Activated CD4-positive, alpha-beta memory T cell treated with anti-CD3 and anti-CD28 coated beads for 36 hours (primary cell): ENCODE results near the gene STK24. TPM values are rescaled to one million over a fixed set of nuclear protein-coding genes. Genes with fewer than 3 reads are reported as not detected.

Experiments used
- CTCF ChIA-PET: fragments of 350-600 bp; sonication (Branson Sonifier 250); formaldehyde crosslinking; loops from one replicate; lab custom pipeline; 2021; ENCODE audit warnings: antibody characterized with exemption, inconsistent platforms; lab: Charles Lee
- POLR2A ChIA-PET: fragments of 350-600 bp; sonication (Branson Sonifier 250); formaldehyde crosslinking; loops from one replicate; lab custom pipeline; 2021; ENCODE audit warnings: antibody characterized with exemption; lab: Charles Lee
- DNase-seq: peaks from one replicate; pipeline ENCODE4 v3.0.0-alpha.2; 2020
- H3K27ac Mint-ChIP-seq: one replicate; pipeline ENCODE4 v1.8.0; 2021; ENCODE audit warnings: mixed read lengths
- H3K27me3 Mint-ChIP-seq: one replicate; pipeline ENCODE4 v1.8.0; 2021; ENCODE audit warnings: mixed read lengths
- H3K36me3 Mint-ChIP-seq: one replicate; pipeline ENCODE4 v1.8.0; 2021; ENCODE audit warnings: mixed read lengths
- H3K4me1 Mint-ChIP-seq: one replicate; pipeline ENCODE4 v1.8.0; 2021; ENCODE audit warnings: low read depth, mixed read lengths
- H3K4me3 Mint-ChIP-seq: one replicate; pipeline ENCODE4 v1.8.0; 2021; ENCODE audit warnings: mild to moderate bottlenecking, mixed read lengths
- H3K9me3 Mint-ChIP-seq: one replicate; pipeline ENCODE4 v1.8.0; 2021; ENCODE audit warnings: mixed read lengths
- intact Hi-C: fragments of 100-400 bp; cut with micrococcal nuclease; formaldehyde crosslinking; loops from one replicate; pipeline ENCODE4 v1.15.1; 2023
- total RNA-seq, 2 experiments: library from RNA; stranded (reverse); gene quantifications; one replicate each; pipeline ENCODE4 v1.2.3, GENCODE V29; 2021

The STK24 gene
- total RNA-seq, 2 experiments from 2014 or later: 176 to 178 TPM

DNA sequence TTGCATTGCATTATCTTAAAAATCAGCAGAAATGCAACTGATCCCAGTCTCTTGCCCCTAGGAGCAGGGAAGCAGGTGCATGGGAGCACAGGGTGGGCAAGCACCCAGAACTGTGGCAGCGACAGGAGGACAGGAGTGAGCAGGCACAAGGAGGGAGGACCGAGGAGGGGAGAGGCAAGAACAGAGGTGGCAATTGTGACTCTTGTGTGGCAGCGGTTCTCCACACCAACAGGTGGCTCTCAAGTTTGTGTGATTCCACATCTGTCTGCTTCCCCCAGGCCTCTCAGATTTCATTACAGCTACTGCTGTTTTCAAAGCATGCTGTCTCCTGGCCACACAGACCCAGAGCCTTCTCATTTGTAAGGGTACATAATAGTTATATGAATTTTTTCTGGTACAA, 108.5 kb downstream of the STK24 start:
- no peak for DNase-seq
- Mint-ChIP-seq H3K9me3 (no peaks in the 10 kb centered on the region), H3K27ac (no peak overlapping the region), H3K36me3 (peaks cover 53% of the 10 kb centered on the region), H3K27me3 (no peaks in the 10 kb centered on the region), H3K4me1 (peaks cover 24% of the 10 kb centered on the region), H3K4me3 (no peak overlapping the region)
- intact Hi-C loops: no loop called here
- ChIA-PET POLR2A (no interaction called here), CTCF (interaction anchor here (1.8 to 4.0 kb wide), 3 partner anchors 17 to 185 kb away, joined by 5 to 33 read pairs (median 18); no protein-coding TSS in a partner anchor)

DNA sequence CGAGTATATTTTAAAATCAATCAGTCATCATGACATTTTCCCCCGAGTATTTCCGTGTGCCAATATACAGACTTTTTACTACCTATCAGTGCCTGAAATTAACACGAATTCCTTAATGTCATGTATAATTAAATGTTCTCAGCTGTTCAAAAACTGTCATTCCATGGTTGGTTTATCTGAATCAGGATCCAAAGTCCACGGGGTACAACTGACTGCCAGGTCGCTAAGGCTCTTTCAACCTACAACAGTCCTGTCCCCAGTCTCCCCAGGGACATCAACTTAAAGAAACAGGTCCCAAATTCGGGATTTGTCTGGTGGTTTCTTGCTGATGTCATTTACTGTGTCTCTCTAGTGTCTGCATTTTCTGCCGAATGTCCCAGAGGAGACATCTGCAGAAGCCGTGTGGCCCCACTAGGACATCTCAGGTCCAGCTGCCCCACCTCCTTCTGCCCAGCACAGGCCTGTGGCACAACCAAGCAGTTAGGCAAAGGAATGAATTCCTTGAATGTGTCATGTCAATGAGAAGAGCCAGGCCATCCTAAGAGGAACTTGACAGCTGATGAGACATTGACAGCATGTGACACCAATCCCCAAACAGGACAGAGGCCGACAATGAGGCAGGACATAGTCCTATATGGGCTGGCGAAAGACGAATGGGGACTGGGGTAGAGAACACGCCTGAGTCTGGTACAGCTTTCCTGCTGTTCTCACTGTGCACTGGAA, 109.5 kb downstream of the STK24 start:
- Mint-ChIP-seq H3K27ac (peak overlapping the region; percentile 25), H3K36me3 (peaks cover 55% of the 10 kb centered on the region)
- intact Hi-C loops: no loop called here

DNA sequence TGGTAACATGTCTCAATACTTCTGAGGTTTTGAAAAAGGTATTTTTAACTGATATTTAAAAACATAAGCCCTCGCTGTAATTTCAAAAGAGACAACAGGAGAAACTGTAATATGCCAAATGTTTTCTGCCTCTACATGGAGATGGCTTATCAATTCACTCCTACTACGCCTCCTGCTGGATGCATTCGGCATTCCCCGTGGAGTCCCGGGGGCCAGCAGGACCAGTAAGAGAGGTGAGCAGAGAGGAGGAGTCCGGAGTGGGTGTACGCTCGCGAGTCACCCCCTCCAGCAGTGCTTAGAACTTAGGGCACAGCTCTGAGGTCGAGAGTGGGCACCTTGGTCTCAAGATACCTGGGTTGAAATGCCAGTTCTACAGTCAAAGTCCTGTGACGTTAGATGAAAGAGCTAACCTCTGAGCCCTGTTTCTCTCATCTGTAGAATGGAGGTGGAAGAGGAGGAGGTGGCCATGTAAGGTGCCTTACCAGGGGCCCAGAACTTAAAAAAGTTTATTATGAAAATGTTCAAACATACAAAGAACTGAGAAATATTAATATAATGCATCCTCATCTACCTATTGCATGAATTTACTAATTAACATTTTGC, 110.2 kb downstream of the STK24 start:
- no peak overlapping the region for H3K4me3 Mint-ChIP-seq
- H3K27me3 Mint-ChIP-seq: no peaks in the 10 kb centered on the region
- DNase-seq: peak; percentile 64
- ChIA-PET CTCF (interaction anchor here (0.6 to 4.0 kb wide), 12 partner anchors 9 to 207 kb away, joined by 3 to 33 read pairs (median 6); no protein-coding TSS in a partner anchor), POLR2A (interaction anchor here (0.9 kb wide), 1 partner anchor 14 kb away, joined by 3 read pairs; no protein-coding TSS in a partner anchor)
- intact Hi-C loops: no loop called here
- peak overlapping the region; percentile 38 for H3K27ac Mint-ChIP-seq
- peaks cover 19% of the 10 kb centered on the region for H3K4me1 Mint-ChIP-seq
- H3K9me3 Mint-ChIP-seq: no peaks in the 10 kb centered on the region
- H3K36me3 Mint-ChIP-seq: peaks cover 52% of the 10 kb centered on the region

More for the DNA sequence above, 109.5 kb downstream of the STK24 start:
- Mint-ChIP-seq H3K4me3 (no peak overlapping the region), H3K27me3 (no peaks in the 10 kb centered on the region), H3K4me1 (peaks cover 24% of the 10 kb centered on the region), H3K9me3 (no peaks in the 10 kb centered on the region)
- POLR2A ChIA-PET: interaction anchor here (0.9 kb wide), 1 partner anchor 13 kb away, joined by 3 read pairs; no protein-coding TSS in a partner anchor
- CTCF ChIA-PET: interaction anchor here (0.6 to 4.0 kb wide), 11 partner anchors 9 to 206 kb away, joined by 3 to 33 read pairs (median 6); no protein-coding TSS in a partner anchor
- DNase-seq: no peak

DNA sequence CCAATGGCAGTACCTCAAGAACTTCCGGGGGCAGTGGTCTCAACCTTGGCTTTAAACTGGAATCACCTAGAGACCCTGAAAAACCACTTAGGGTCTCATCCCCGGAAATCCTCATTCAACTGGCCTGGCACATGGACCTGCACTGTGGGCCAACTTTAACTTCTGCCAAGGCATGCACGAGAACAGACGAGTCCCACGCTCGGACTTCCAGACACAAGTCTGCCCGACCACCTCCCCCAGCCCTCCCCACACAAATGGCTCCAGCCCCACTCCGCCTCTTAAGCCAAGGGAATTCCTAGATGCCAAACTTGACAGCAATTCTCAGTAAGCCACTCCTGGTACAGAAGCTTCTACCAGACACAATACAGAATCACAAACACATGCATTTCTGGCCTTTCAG, 114.0 kb downstream of the STK24 start:
- CTCF ChIA-PET: interaction anchor here (0.9 kb wide), 1 partner anchor 190 kb away, joined by 3 read pairs; no protein-coding TSS in a partner anchor
- intact Hi-C loops: no loop called here
- Mint-ChIP-seq H3K4me3 (no peak overlapping the region), H3K4me1 (peaks cover 15% of the 10 kb centered on the region), H3K9me3 (no peaks in the 10 kb centered on the region), H3K27ac (peak overlapping the region; percentile 54), H3K36me3 (peaks cover 59% of the 10 kb centered on the region), H3K27me3 (no peaks in the 10 kb centered on the region)
- POLR2A ChIA-PET: interaction anchor here (1.1 kb wide), 1 partner anchor 81 kb away, joined by 3 read pairs; no protein-coding TSS in a partner anchor
- DNase-seq: no peak

DNA sequence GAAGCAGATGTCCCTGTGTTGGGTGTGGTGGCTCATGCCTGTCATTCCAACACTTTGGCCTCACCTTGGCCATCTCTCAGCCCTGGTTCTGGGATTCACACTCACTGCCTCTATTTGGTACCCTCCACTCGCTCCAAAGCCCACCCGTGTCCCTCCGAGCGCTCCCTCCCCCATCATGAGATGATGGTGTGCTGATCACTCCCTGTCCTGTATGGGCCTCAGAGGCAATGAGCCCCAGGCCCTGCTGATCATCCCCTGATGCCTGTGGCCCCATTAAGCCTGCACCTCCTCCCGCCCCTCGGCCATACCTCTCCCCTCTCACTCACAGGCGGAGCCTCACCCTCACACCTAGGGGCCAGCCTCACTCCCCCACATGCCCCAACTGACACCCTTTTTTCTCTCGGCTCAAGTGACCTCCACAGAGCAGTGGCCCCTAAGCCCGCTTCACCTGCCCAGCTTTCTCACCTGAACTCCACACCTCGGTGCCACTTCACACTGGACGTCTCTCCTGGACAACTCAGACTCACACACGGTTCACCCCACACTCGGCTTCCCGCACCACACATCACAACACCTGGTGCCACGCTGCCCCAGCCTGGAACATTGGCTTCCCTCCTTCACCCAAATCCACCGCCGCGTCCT, 114.5 kb downstream of the STK24 start:
- Mint-ChIP-seq H3K36me3 (peaks cover 59% of the 10 kb centered on the region), H3K4me1 (peaks cover 14% of the 10 kb centered on the region), H3K27ac (peak overlapping the region; percentile 42), H3K4me3 (no peak overlapping the region), H3K27me3 (no peaks in the 10 kb centered on the region), H3K9me3 (no peaks in the 10 kb centered on the region)
- DNase-seq: no peak
- ChIA-PET CTCF (no interaction called here), POLR2A (no interaction called here)
- intact Hi-C loops: no loop called here

DNA sequence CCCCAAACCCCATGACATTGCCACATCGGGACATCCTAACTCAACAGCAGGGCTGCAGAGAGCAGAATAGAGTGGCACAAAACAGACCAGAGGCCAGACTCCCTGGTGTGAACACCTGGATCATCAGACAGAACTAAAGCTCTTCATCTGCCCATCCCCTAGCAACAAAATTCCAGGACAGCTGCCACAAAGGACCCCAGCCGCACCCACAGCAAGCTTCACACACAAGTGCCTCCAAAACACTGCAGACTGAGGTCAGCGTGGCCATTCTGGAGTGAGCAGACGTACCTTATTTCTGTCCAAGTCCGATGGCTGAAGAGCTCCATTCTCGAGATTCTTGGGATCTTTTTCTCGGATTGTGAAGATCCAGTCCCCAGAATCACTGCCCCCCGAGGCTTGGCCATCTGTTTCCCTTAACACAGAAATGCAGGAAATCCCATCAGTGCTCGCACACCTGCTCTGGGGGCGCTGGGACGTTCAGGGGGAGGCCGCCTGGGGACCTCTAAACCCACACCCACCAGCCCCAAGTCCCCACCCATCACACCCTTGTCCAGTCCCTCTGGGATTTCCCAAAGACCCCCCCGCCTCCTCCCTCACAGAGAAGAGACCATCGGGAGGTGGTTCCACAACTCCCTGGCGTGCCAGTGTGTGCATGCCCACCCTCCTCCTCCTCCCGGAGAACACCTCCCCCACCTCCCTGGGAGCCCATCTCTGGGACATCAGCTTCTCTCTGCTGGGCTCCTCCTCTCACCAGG, 115.2 kb downstream of the STK24 start:
- Mint-ChIP-seq H3K9me3 (no peaks in the 10 kb centered on the region), H3K36me3 (peaks cover 58% of the 10 kb centered on the region), H3K4me3 (no peak overlapping the region), H3K27ac (no peak overlapping the region), H3K4me1 (peaks cover 9% of the 10 kb centered on the region), H3K27me3 (no peaks in the 10 kb centered on the region)
- CTCF ChIA-PET: interaction anchor here (1.2 kb wide), 1 partner anchor 22 kb away, joined by 5 read pairs; no protein-coding TSS in a partner anchor
- POLR2A ChIA-PET: no interaction called here
- DNase-seq: no peak
- intact Hi-C loops: no loop called here

DNA sequence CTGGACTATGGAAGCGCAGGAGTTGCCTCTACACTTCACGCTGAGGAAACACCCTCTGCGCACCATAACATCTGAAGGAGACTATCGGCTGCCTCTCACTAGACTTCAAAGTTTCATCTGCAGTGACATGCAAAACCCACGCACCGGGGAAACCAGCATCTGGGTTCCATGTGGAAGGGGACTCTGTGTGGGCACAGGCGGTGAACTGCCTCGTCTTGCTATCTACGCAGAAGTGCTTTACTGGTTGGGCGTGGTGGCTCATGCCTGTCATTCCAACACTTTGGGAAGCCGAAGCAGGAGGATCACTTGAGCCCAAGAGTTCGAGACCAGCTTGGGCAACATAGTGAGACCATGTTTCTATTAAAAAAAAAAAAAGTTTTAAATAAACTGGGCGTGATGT, 116.4 kb downstream of the STK24 start:
- H3K4me1 Mint-ChIP-seq: peaks cover 6% of the 10 kb centered on the region
- ChIA-PET POLR2A (no interaction called here), CTCF (no interaction called here)
- H3K4me3 Mint-ChIP-seq: no peak overlapping the region
- peak overlapping the region; percentile 8 for H3K27ac Mint-ChIP-seq
- no peaks in the 10 kb centered on the region for H3K9me3 Mint-ChIP-seq
- H3K36me3 Mint-ChIP-seq: peaks cover 58% of the 10 kb centered on the region
- intact Hi-C loops: no loop called here
- H3K27me3 Mint-ChIP-seq: no peaks in the 10 kb centered on the region
- no peak for DNase-seq

DNA sequence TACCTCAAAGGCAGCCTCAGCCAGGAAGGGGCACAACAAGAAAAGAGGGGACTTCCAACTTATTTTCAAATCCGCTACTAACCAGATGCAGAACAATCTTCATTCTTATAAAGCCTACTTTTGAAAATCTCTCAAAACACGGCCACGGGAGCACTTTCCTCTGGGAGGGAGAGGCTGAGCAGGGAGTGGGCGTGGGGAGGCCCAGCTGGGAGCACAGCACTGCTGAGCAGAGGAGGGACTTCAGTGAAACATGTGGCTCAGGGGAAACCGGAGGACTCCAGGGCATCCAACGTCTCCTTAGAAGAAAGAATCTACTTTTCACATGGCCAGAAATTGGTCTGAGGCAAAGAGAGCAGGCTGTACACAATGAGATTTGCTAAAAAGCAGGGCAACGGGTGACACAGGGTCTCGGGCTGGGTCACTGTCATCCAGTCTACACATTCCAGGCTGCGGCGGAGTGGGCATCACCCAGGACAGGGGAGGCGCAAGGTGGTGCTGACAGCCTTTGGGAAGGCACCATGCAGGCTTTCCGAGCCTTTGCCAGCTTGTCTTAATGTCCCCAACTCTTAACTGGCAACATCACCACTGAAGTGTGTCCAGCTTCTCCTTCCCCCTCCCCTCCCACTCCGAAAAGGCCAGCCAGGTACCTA, 117.1 kb downstream of the STK24 start:
- no peaks in the 10 kb centered on the region for H3K27me3 Mint-ChIP-seq
- peak overlapping the region; percentile 38 for H3K27ac Mint-ChIP-seq
- no peaks in the 10 kb centered on the region for H3K9me3 Mint-ChIP-seq
- intact Hi-C loops: no loop called here
- H3K4me1 Mint-ChIP-seq: peaks cover 4% of the 10 kb centered on the region
- CTCF ChIA-PET: interaction anchor here (1.3 kb wide), 1 partner anchor 15 kb away, joined by 4 read pairs; no protein-coding TSS in a partner anchor
- POLR2A ChIA-PET: interaction anchor here (0.7 kb wide), 1 partner anchor 29 kb away, joined by 4 read pairs; no protein-coding TSS in a partner anchor
- DNase-seq: no peak
- no peak overlapping the region for H3K4me3 Mint-ChIP-seq
- H3K36me3 Mint-ChIP-seq: peaks cover 53% of the 10 kb centered on the region

DNA sequence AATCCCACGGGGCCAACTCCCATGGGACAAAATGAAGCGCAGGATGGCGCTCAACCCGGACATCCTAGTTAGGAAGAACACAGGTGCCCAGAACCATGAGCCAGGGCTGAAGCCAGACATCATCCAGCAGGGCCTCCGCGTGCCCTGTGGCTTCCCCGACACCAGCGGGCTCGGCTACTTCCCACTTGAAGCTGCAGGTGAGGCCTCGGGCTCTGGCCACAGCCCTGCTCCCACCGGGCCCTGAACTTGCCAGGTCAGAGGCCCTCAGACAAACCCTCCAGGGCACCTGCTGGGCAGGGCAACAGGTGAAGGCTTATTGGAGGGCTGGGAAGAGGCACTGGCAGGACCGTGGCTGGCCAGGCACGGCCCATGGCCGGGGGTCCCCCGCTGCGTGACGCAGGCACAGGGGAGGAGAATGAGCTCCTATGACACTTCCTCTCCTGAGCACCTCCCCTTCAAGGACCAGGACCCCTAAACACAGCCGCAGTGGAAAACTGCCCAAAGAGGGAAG, 117.7 kb downstream of the STK24 start:
- Mint-ChIP-seq H3K4me1 (peaks cover 4% of the 10 kb centered on the region), H3K4me3 (no peak overlapping the region), H3K27ac (peak overlapping the region; percentile 38), H3K9me3 (no peaks in the 10 kb centered on the region), H3K36me3 (peaks cover 53% of the 10 kb centered on the region), H3K27me3 (no peaks in the 10 kb centered on the region)
- intact Hi-C loops: no loop called here
- ChIA-PET CTCF (interaction anchor here (1.3 kb wide), 1 partner anchor 14 kb away, joined by 4 read pairs; no protein-coding TSS in a partner anchor), POLR2A (no interaction called here)
- no peak for DNase-seq

DNA sequence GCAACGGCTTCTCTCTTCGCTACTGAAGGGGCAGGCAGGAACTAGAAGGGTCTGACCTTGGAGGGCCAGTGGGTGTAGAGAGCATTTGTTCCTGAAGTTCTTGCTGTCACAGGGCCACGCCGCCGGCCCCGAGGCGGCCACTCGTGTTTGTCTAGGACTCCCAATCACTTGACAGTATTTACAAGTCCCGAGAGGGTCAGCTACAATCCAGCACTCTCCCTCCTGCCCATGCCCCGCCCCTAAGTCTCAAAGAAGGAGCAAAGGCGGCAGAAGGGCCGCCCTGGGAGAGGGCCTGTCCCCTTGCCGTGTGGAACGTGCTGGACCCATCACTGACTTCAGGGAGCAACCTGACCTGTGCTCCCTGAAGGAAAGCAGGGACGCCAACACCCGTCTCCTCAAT, 118.5 kb downstream of the STK24 start:
- no peak overlapping the region for H3K4me3 Mint-ChIP-seq
- ChIA-PET POLR2A (no interaction called here), CTCF (interaction anchor here (1.4 to 4.8 kb wide), 2 partner anchors 9 to 13 kb away, joined by 6 to 24 read pairs; no protein-coding TSS in a partner anchor)
- H3K27me3 Mint-ChIP-seq: no peaks in the 10 kb centered on the region
- intact Hi-C loops: no loop called here
- peaks cover 4% of the 10 kb centered on the region for H3K4me1 Mint-ChIP-seq
- H3K36me3 Mint-ChIP-seq: peaks cover 51% of the 10 kb centered on the region
- no peak overlapping the region for H3K27ac Mint-ChIP-seq
- no peaks in the 10 kb centered on the region for H3K9me3 Mint-ChIP-seq
- no peak for DNase-seq

DNA sequence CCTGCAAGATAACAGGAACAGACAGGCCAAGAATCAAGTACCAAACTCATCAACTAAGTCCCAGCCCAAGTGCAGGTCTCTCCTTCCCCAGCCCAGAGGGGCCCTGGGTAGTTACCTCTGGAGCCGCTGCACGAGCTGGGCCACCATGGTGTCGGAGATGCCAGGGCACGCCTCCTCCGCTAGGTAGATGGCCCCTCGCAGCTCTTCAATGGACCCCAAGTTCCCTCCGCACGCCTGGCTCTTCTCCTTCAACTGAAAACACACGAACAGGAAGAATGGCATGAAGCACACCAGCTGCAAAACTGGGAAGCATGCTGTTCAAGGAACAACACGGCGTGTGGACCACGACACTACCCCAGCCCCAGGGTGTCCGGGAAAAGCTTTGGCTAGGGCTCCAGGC, 119.9 kb downstream of the STK24 start:
- POLR2A ChIA-PET: no interaction called here
- no peak for DNase-seq
- no peak overlapping the region for H3K4me3 Mint-ChIP-seq
- no peaks in the 10 kb centered on the region for H3K9me3 Mint-ChIP-seq
- CTCF ChIA-PET: interaction anchor here (1.4 to 4.8 kb wide), 3 partner anchors 10 to 195 kb away, joined by 6 to 25 read pairs (median 24); no protein-coding TSS in a partner anchor
- intact Hi-C loops: no loop called here
- H3K27ac Mint-ChIP-seq: peak overlapping the region; percentile 54
- no peaks in the 10 kb centered on the region for H3K27me3 Mint-ChIP-seq
- peaks cover 5% of the 10 kb centered on the region for H3K4me1 Mint-ChIP-seq
- H3K36me3 Mint-ChIP-seq: peaks cover 46% of the 10 kb centered on the region
